Stimulated activated CD8-positive, alpha-beta memory T cell treated with anti-CD3 and anti-CD28 coated beads, Interleukin-7, amount 100 ng/mL, for 48 hours (primary cell): Measurements from ENCODE around the gene FNBP1.

Experiments used
- DNase-seq, 2 donors: peaks; one replicate each; pipeline ENCODE4 v3.0.0-alpha.2; 2020; ENCODE audit warnings: low read depth in 1 of 2; ENCODE audit errors: extremely low read depth in 1 of 2

FNBP1 gene

GRCh38 chr9:129865668-129866320 is 177.2 kb downstream of the FNBP1 start:
- DNase-seq, result no peak

GRCh38 chr9:129864991-129865647 is 177.9 kb downstream of the FNBP1 start:
- no peak for DNase-seq

- peak; percentile 53 to 84 for DNase-seq
These were observed 179.8 kb downstream of the FNBP1 start for GRCh38 chr9:129863059-129863690.

GRCh38 chr9:129861447-129861827 is 181.6 kb downstream of the FNBP1 start:
- DNase-seq, result no peak

GRCh38 chr9:129860653-129861446 is 182.1 kb downstream of the FNBP1 start:
- DNase-seq, result no peak

GRCh38 chr9:129858167-129858962 is 184.6 kb downstream of the FNBP1 start:
- no peak for DNase-seq

GRCh38 chr9:129857207-129857606 is 185.8 kb downstream of the FNBP1 start:
- DNase-seq, result no peak

- DNase-seq, result no peak
These were observed 188.3 kb downstream of the FNBP1 start for GRCh38 chr9:129854588-129855110.

GRCh38 chr9:129853614-129854013 is 189.4 kb downstream of the FNBP1 start:
- DNase-seq, result no peak

GRCh38 chr9:129852579-129852978 is 190.4 kb downstream of the FNBP1 start:
- DNase-seq, result no peak

GRCh38 chr9:129851821-129852220 is 191.2 kb downstream of the FNBP1 start:
- DNase-seq, result no peak

- no peak for DNase-seq
These were observed 192.0 kb downstream of the FNBP1 start for GRCh38 chr9:129850821-129851550.

- no peak for DNase-seq
These were observed 193.1 kb downstream of the FNBP1 start for GRCh38 chr9:129849901-129850300.

- no peak for DNase-seq
These were observed 194.1 kb downstream of the FNBP1 start for GRCh38 chr9:129848712-129849441.

- no peak for DNase-seq
These were observed 197.6 kb downstream of the FNBP1 start for GRCh38 chr9:129845373-129845772.

GRCh38 chr9:129841071-129841470 is 201.9 kb downstream of the FNBP1 start:
- DNase-seq, result no peak

- no peak for DNase-seq
These were observed 203.0 kb downstream of the FNBP1 start for GRCh38 chr9:129840034-129840433.

GRCh38 chr9:129839324-129840023 is 203.5 kb downstream of the FNBP1 start:
- DNase-seq, result no peak
